Body of pancreas (tissue), 4 donors: ENCODE results near the gene RPGRIP1L. TPM values are rescaled to one million over a fixed set of nuclear protein-coding genes. Genes with fewer than 3 reads are reported as not detected.

Source experiments
- ATAC-seq: fragments of 150-250 bp; one replicate; pipeline ENCODE4 v1.9.1; 2016
- DNase-seq, 4 donors: peaks; one replicate each; pipeline ENCODE4 v3.0.0-alpha.2; 2019
- H3K27ac ChIP-seq, 4 donors: fragments of 200-600 bp; sonication (generic); 1 replicate in 3 of 4; 2 replicates in 1 of 4; pipeline versions ENCODE4 v1.5.1 to v1.6.1; 2016 to 2019; ENCODE audit warnings: mild to moderate bottlenecking in 1 of 4, mixed read lengths in 1 of 4, moderate library complexity in 1 of 4
- H3K27me3 ChIP-seq, 2 donors: fragments of 200-600 bp; sonication (generic); one replicate each; pipeline ENCODE4 v1.6.0; 2016; ENCODE audit warnings: mild to moderate bottlenecking in 1 of 2
- H3K36me3 ChIP-seq, 2 donors: fragments of 200-600 bp; sonication (generic); replicated peaks in 1 of 2; 2 replicates each; pipeline ENCODE4 v1.5.1; 2016; ENCODE audit warnings: low read depth in 2 of 2; ENCODE audit not compliant: insufficient read depth in 1 of 2
- H3K4me1 ChIP-seq: fragments of 200-600 bp; sonication (generic); one replicate; pipeline ENCODE4 v1.6.0; 2016
- H3K4me3 ChIP-seq, 2 donors: fragments of 200-600 bp; sonication (generic); 1 replicate in 1 of 2; 2 replicates in 1 of 2; pipeline ENCODE4 v1.5.1; 2016 to 2019
- H3K9me3 ChIP-seq, 3 donors: fragments of 200-600 bp; sonication (generic); 1 replicate in 2 of 3; 2 replicates in 1 of 3; pipeline ENCODE4 v1.5.1; 2016
- CTCF ChIP-seq, 7 experiments: fragments of 450-650 bp in 4 of 7; fragments of 200-600 bp in 3 of 7; sonication (generic) in 3 of 7; IDR thresholded peaks; one replicate each; pipeline ENCODE4 v1.5.1; 2016 to 2019; ENCODE audit warnings: antibody characterized with exemption in 7 of 7
- POLR2A ChIP-seq, 3 donors: fragments of 450-650 bp; IDR thresholded peaks; one replicate each; pipeline ENCODE4 v1.6.1; 2016; ENCODE audit warnings: antibody characterized with exemption in 3 of 3, mild to moderate bottlenecking in 2 of 3
- WGBS, 2 donors: methylation state at CpG; one replicate each; pipeline ENCODE4 v1.1.5; 2017; 5-methylcytosine and 5-hydroxymethylcytosine counted together
- intact Hi-C: fragments of 100-400 bp; cut with DNase I; formaldehyde crosslinking; loops from one replicate; pipeline ENCODE4 v1.15.1; 2023
- total RNA-seq, 2 donors: library from RNA; depleted of rRNA; stranded (reverse); fragments of >200 nt; gene quantifications; one replicate each; pipeline ENCODE4 v1.1.0, GENCODE V29; 2016

The RPGRIP1L gene
- total RNA-seq, 2 donors from 2014 or later, result 2.9 to 4.3 TPM

- no peaks in the 10 kb centered on the region for H3K36me3 ChIP-seq
- no peak for ATAC-seq
These were observed 101.7 kb downstream of the RPGRIP1L start for GRCh38 chr16:53601961-53602360.

GRCh38 chr16:53600616-53601015 is 103.0 kb downstream of the RPGRIP1L start:
- no peak for TF ChIP-seq CTCF (IDR thresholded peaks at IDR 0.05)
- no peak for TF ChIP-seq POLR2A (IDR thresholded peaks at IDR 0.05)
- Histone ChIP-seq H3K4me3 (no peak overlapping the region), H3K27ac (no peak overlapping the region), H3K9me3 (no peaks in the 10 kb centered on the region), H3K4me1 (no peaks in the 10 kb centered on the region), H3K36me3 (no peaks in the 10 kb centered on the region), H3K27me3 (no peaks in the 10 kb centered on the region)
- no peak for ATAC-seq
- intact Hi-C loops, result no loop called here
- WGBS, 2 donors, result 91 to 95% methylated on average over 1 of the region's 1 CpG
- DNase-seq, result no peak

More at GRCh38 chr16:53601961-53602360, 101.7 kb downstream of the RPGRIP1L start:
- no peak for DNase-seq
- Histone ChIP-seq H3K9me3 (no peaks in the 10 kb centered on the region), H3K27ac (no peak overlapping the region), H3K4me1 (no peaks in the 10 kb centered on the region), H3K27me3 (no peaks in the 10 kb centered on the region), H3K4me3 (no peak overlapping the region)
- 78 to 86% methylated on average over 4 of the region's 4 CpGs for WGBS, 2 donors
- intact Hi-C loops, result no loop called here
- no peak for TF ChIP-seq POLR2A (IDR thresholded peaks at IDR 0.05)
- no peak for TF ChIP-seq CTCF (IDR thresholded peaks at IDR 0.05)

GRCh38 chr16:53600126-53600525 is 103.5 kb downstream of the RPGRIP1L start:
- DNase-seq (no peak), ATAC-seq (no peak)
- Histone ChIP-seq H3K27ac (no peak overlapping the region), H3K4me1 (no peaks in the 10 kb centered on the region), H3K36me3 (no peaks in the 10 kb centered on the region), H3K4me3 (no peak overlapping the region), H3K27me3 (no peaks in the 10 kb centered on the region), H3K9me3 (no peaks in the 10 kb centered on the region)
- no peak for TF ChIP-seq POLR2A (IDR thresholded peaks at IDR 0.05)
- no peak for TF ChIP-seq CTCF (IDR thresholded peaks at IDR 0.05)
- intact Hi-C loops, result no loop called here
- 68 to 83% methylated on average over 3 of the region's 3 CpGs for WGBS, 2 donors

GRCh38 chr16:53599548-53599947 is 104.1 kb downstream of the RPGRIP1L start:
- H3K4me1 ChIP-seq, result no peaks in the 10 kb centered on the region
- 92 to 98% methylated on average over 5 of the region's 5 CpGs for WGBS, 2 donors
- no peak overlapping the region for H3K27ac ChIP-seq
- no peak for ATAC-seq
- no peaks in the 10 kb centered on the region for H3K9me3 ChIP-seq
- intact Hi-C loops, result no loop called here
- DNase-seq, result no peak
- no peaks in the 10 kb centered on the region for H3K36me3 ChIP-seq
- TF ChIP-seq CTCF (IDR thresholded peaks at IDR 0.05) (no peak), POLR2A (IDR thresholded peaks at IDR 0.05) (no peak)
- H3K4me3 ChIP-seq, result no peak overlapping the region
- no peaks in the 10 kb centered on the region for H3K27me3 ChIP-seq

- intact Hi-C loops, result no loop called here
- DNase-seq (no peak), ATAC-seq (no peak)
- Histone ChIP-seq H3K36me3 (no peaks in the 10 kb centered on the region), H3K4me1 (no peaks in the 10 kb centered on the region), H3K9me3 (no peaks in the 10 kb centered on the region), H3K4me3 (no peak overlapping the region), H3K27me3 (no peaks in the 10 kb centered on the region), H3K27ac (no peak overlapping the region)
- 61 to 63% methylated on average over 3 of the region's 3 CpGs for WGBS, 2 donors
- TF ChIP-seq CTCF (IDR thresholded peaks at IDR 0.05) (no peak), POLR2A (IDR thresholded peaks at IDR 0.05) (no peak)
These were observed 105.0 kb downstream of the RPGRIP1L start for GRCh38 chr16:53598511-53599275.
